Thoracic aorta (tissue), 2 donors: ENCODE results near the gene PRRG2. TPM values are rescaled to one million over a fixed set of nuclear protein-coding genes. Genes with fewer than 3 reads are reported as not detected.

ENCODE experiments used
- ATAC-seq: fragments of 150-250 bp; one replicate; pipeline ENCODE4 v1.8.0; 2017; ENCODE audit warnings: low read depth; ENCODE audit not compliant: insufficient number of reproducible peaks, low FRiP score
- DNase-seq: peaks from one replicate; pipeline ENCODE4 v3.0.0-alpha.2; 2020; ENCODE audit warnings: low spot score
- H3K27ac ChIP-seq, 2 donors: fragments of 200-600 bp; sonication (generic); 1 replicate in 1 of 2; 2 replicates in 1 of 2; pipeline ENCODE4 v1.5.1; 2016; ENCODE audit warnings: mild to moderate bottlenecking in 2 of 2, moderate library complexity in 2 of 2
- H3K27me3 ChIP-seq: fragments of 200-600 bp; sonication (generic); replicated peaks from 2 replicates; pipeline ENCODE4 v1.6.0; 2016; ENCODE audit warnings: mild to moderate bottlenecking; ENCODE audit not compliant: insufficient read depth
- H3K36me3 ChIP-seq: fragments of 200-600 bp; sonication (generic); one replicate; pipeline ENCODE4 v1.5.1; 2016
- H3K4me1 ChIP-seq, 2 donors: fragments of 200-600 bp; sonication (generic); 1 replicate in 1 of 2; 2 replicates in 1 of 2; pipeline versions ENCODE4 v1.5.1 to v1.6.0; 2016; ENCODE audit warnings: low read depth in 2 of 2, mild to moderate bottlenecking in 1 of 2; ENCODE audit not compliant: control insufficient read depth in 1 of 2
- H3K4me3 ChIP-seq: fragments of 200-600 bp; sonication (generic); 2 replicates; pipeline ENCODE4 v1.5.1; 2016; ENCODE audit warnings: mild to moderate bottlenecking
- H3K9me3 ChIP-seq: fragments of 200-600 bp; sonication (generic); 2 replicates; pipeline ENCODE4 v1.5.1; 2016
- CTCF ChIP-seq: fragments of 200-600 bp; sonication (generic); IDR thresholded peaks from one replicate; pipeline ENCODE4 v1.5.1; 2019; ENCODE audit warnings: antibody characterized with exemption
- total RNA-seq, 2 donors: library from RNA; depleted of rRNA; stranded (reverse); fragments of >200 nt; gene quantifications; one replicate each; pipeline versions ENCODE4 v1.1.0 to v1.2.3, GENCODE V29; 2016

The PRRG2 gene
- total RNA-seq, 2 donors from 2014 or later = not detected

GRCh38 chr19:49553451-49554271, 27.5 kb upstream of the PRRG2 start:
- ATAC-seq = no peak
- H3K27me3 ChIP-seq = no peaks in the 10 kb centered on the region
- H3K4me1 ChIP-seq = no peaks in the 10 kb centered on the region
- DNase-seq = no peak
- no peak for TF ChIP-seq CTCF
- peaks cover 38% of the 10 kb centered on the region for H3K36me3 ChIP-seq
- no peaks in the 10 kb centered on the region for H3K9me3 ChIP-seq
- no peak overlapping the region for H3K4me3 ChIP-seq
- no peak overlapping the region for H3K27ac ChIP-seq

GRCh38 chr19:49554701-49555181, 26.4 kb upstream of the PRRG2 start:
- no peaks in the 10 kb centered on the region for H3K4me1 ChIP-seq
- no peaks in the 10 kb centered on the region for H3K9me3 ChIP-seq
- DNase-seq (no peak), ATAC-seq (no peak)
- no peak for TF ChIP-seq CTCF
- H3K27me3 ChIP-seq = no peaks in the 10 kb centered on the region
- peaks cover 45% of the 10 kb centered on the region for H3K36me3 ChIP-seq
- H3K27ac ChIP-seq = no peak overlapping the region
- H3K4me3 ChIP-seq = no peak overlapping the region

DNA sequence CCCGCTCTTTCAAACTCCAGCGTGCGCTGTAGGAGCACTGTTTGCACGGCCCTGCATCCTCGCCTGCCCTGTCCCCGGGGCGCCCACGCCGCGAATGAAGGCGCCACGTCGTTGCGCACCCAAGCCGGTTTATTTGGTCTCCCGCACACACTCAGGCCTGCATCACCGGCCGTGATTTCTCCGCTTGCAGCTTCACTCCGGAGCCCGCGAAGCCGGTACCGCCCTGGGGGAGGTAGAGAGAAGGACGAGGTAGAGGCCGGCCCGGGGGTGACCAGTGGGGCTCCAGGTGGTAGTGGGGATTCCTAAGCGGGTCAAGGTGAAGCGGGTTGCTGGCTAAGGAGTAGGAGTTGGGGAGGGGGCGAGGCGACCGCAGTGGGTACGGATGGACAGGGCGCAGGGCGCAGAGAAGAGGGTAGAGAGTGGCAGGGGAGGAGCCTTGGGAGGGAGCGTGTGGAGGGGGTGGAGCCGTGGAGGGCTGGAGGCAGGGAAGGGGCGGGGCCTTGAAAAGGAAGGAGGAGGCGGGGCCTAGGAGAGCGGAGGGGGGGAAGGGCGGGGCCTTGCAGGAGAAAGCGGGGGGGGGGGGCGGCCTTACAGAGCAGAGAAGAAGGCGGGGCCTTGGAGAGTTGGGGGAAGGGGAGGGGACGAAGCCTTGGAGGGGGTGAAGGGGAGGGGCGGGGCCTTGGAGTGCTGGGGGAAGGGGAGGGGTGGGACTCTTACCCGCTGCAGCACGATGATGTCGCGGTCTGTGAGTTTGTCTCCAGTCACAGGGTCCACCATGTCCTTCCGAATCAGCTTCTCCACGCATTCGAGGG, 25.3 kb upstream of the PRRG2 start:
- Histone ChIP-seq H3K4me1 (no peaks in the 10 kb centered on the region), H3K27me3 (no peaks in the 10 kb centered on the region), H3K9me3 (no peaks in the 10 kb centered on the region), H3K36me3 (peaks cover 45% of the 10 kb centered on the region), H3K27ac (no peak overlapping the region), H3K4me3 (no peak overlapping the region)
- ATAC-seq = no peak
- no peak for TF ChIP-seq CTCF
- no peak for DNase-seq

GRCh38 chr19:49556412-49557398, 24.4 kb upstream of the PRRG2 start:
- no peaks in the 10 kb centered on the region for H3K27me3 ChIP-seq
- TF ChIP-seq CTCF = no peak
- H3K36me3 ChIP-seq = peaks cover 43% of the 10 kb centered on the region
- ATAC-seq = no peak
- H3K27ac ChIP-seq = no peak overlapping the region
- no peaks in the 10 kb centered on the region for H3K4me1 ChIP-seq
- no peaks in the 10 kb centered on the region for H3K9me3 ChIP-seq
- DNase-seq = no peak
- H3K4me3 ChIP-seq = no peak overlapping the region
